ENCODE measurements around the gene TRAF3IP1.
"Not testable (repeated sequence)": the region's sequence is repeated elsewhere in the genome, so short reads cannot be mapped to it uniquely, and the experiment has no call there.

Gene TRAF3IP1

DNA sequence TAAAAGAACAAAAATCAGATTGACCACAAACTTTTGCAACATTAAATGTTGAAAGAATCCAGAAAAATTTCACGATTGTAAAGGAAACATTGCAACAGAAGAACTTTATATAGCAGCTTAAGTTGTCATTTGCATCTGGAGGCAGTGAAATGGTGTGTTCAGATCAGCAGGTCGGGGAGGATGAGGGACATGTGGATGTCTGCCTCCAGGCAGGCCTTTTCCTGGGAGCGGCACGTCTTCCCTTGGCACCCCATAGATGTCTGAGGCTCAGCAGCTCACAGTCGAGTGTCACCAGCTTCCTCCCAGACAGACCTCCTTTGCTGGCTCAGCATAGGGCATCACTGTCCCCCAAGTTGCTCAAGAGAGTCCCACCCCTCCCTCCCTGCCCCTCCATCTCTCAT, 62.1 kb downstream of the TRAF3IP1 start:
- DNase-seq, result no peak

GRCh38 chr2:238383135-238383534, 62.8 kb downstream of the TRAF3IP1 start:
- DNase-seq, result no peak

GRCh38 chr2:238383743-238384380, 63.5 kb downstream of the TRAF3IP1 start:
- DNase-seq, result no peak

GRCh38 chr2:238387332-238387731, 67.0 kb downstream of the TRAF3IP1 start:
- DNase-seq, result no peak

- DNase-seq, result no peak
Measured at GRCh38 chr2:238388794-238389193, 68.5 kb downstream of the TRAF3IP1 start.

DNA sequence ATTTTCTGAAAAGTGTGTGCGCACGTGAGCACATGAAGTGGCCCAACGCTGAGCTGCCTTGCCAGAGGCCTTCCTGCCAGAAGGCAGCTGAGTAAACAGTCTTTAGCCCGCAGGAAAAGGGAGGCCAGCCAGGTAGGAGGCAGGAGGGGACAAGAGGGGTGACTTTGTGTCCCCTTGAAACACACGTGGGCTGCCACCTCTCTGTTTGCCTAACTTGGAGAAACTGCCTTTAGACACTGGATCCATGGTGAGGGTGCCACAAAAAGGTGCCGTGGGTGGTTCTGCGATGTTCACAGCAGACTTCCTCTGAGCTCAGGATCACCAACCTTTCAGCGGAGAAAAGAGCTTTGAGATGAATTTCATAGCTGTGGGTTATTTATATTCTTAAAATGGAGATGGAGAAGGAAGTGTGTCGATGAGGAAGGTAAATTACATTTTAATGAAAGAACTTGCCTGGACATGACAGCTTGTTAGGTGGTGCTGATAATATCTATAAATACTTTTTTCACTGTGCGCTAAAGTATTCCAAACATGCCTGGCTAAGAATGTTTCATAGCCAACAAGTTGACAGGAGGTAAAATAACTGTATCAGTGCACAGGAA, 69.8 kb downstream of the TRAF3IP1 start:
- DNase-seq, result no peak

DNA sequence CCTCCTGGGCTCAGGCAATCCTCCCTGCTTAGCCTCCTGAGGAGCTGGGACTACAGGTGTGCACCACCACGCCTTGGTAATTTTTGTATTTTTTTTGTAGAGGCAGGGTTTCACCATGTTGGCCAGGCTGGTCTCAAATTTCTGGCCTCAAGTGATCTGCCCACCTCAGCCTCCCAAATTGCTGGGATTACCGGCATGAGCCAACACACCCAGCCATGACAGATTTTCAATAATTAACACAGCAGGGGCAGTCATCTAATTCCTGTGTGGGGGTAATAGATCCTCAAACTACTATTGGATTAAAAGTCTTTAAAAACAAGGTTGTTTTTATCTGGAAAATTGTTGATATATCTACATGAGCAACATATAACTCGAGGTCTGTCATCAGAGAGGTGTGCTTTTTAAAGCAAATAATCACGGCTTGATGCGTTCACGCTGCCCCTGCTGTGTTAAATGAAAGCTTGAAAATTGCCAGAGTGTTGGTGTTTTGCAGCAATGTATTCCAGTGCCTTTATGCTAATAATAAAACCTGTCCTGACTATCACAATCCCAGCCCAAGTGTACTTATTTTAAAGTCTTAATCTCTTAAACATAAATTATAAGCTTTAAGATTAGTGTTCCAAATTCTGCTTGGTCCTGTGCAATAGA, 70.8 kb downstream of the TRAF3IP1 start:
- no peak for DNase-seq

GRCh38 chr2:238396663-238397062, 76.3 kb downstream of the TRAF3IP1 start:
- no peak for DNase-seq

GRCh38 chr2:238397356-238397755, 77.0 kb downstream of the TRAF3IP1 start:
- no peak for DNase-seq

GRCh38 chr2:238398577-238398976, 78.3 kb downstream of the TRAF3IP1 start:
- no peak for DNase-seq

- DNase-seq, result no peak
Measured at GRCh38 chr2:238399094-238399493, 78.8 kb downstream of the TRAF3IP1 start.

DNA sequence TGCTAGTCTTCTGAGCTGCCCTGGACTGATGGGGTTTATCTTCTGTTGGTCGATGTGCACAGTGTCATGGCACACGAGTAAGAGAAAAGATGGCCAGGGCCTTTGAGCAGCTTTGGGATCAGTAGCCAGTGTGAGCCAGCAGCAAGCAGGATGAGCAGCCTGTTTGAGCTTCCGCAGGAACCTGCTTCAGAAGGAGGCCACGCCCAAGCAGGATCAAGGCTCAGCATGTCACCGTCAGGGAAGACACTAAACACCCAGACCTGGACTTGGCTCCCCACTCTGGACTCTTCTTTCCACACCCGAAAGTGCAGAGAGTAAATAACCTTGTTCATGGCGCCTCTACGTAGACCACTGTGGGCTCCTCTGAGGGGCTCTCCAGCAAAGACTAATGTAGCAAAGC, 81.2 kb downstream of the TRAF3IP1 start:
- DNase-seq, result no peak

- DNase-seq, result no peak
Measured at GRCh38 chr2:238403632-238404405, 83.5 kb downstream of the TRAF3IP1 start.

- DNase-seq, result no peak
Measured at GRCh38 chr2:238404406-238405216, 84.3 kb downstream of the TRAF3IP1 start.

DNA sequence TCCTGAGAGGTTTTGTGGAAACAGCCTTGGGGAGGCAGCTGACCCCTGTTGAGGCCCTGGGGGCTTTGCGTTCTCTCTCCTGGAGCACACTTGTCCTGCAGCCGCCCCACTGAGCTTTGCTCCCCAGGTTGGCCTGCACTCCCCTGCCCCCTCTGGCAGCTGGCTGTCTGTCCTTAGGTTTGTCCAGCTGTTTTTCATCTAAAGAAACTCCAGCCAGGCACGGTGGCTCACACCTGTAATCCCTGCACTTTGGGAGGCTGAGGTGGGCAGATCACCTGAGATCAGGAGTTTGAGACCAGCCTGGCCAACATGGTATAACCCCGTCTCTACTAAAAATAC, 84.9 kb downstream of the TRAF3IP1 start:
- not testable (repeated sequence) for DNase-seq

- DNase-seq, result no peak
Measured at GRCh38 chr2:238406221-238406997, 86.1 kb downstream of the TRAF3IP1 start.

DNA sequence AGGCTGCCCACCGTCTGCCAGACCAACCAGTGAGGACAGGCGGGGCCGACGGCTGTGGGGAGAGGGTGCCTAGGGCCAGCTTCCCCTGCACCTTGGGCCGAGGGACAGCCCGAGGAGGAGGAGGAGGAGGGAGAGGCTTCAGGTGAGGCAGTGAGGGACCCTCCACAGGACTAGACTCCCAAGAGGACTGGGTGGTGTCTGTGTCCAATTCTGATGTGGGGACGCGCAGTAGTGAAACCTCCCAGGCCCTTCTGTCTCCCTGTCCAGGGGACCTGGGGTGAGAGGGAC, 86.6 kb downstream of the TRAF3IP1 start:
- no peak for DNase-seq

- DNase-seq, result no peak
Measured at GRCh38 chr2:238407566-238407965, 87.2 kb downstream of the TRAF3IP1 start.

DNA sequence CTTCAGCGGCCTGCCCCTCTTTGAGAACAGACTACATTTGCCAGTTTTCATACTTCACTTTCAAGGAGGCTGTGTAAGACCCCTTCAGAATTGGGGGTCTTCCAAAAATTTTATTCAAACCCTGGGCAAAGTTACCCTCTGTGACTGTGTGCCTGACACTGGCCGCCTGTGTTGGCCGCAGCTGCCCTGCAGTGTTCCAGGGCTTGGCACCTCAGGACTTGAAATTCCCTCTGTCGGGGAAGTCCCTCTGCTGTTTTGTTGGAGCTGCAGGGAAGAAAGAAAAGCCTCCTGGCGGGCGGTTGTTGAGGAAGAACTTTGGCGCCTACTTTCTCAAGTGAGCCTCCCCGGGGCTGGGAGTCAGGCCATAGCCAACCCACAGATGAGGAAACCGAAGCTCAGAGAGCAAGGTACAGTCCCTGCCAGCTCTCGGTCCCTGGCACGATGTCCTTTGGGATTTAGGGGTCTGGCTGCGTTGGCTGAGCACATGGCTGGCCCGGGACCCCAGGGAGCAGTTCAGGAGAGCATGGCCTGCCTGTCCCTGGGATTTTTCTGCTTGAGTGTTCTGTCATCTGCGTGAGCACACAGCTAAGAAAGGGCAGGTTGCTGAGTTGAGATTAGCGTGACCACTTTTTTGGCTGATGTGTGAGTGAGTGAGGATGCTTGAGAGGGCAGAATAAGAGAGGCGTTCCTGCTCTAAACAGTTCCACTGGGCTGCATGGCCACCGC, 88.5 kb downstream of the TRAF3IP1 start:
- no peak for DNase-seq

GRCh38 chr2:238409341-238410199, 89.3 kb downstream of the TRAF3IP1 start:
- no peak for DNase-seq

All from NK-92 treated with Interleukin-12 subunit alpha and Interleukin-12 subunit beta, amount 100 ng/mL, for 24 hours (cell line).